Spleen (tissue), 7 donors: ENCODE results near the gene U2AF1L4.
A peak's percentile ranks its signal among the peaks of the same experiment; 100 is the strongest.

Source experiments
- CTCF ChIP-seq, 11 experiments: fragments of 200-600 bp in 7 of 11; fragments of 450-650 bp in 4 of 11; sonication (generic) in 4 of 11; IDR thresholded peaks in 8 of 11; conservative IDR thresholded peaks in 3 of 11; 1 replicate in 7 of 11; 2 replicates in 4 of 11; pipeline versions ENCODE4 v1.4.0 to v1.8.0; 2016 to 2021; ENCODE audit warnings: antibody characterized with exemption in 11 of 11, inconsistent platforms in 4 of 11, mild to moderate bottlenecking in 1 of 11
- POLR2A ChIP-seq, 3 donors: fragments of 450-650 bp; IDR thresholded peaks; one replicate each; pipeline ENCODE4 v1.5.1; 2017; ENCODE audit warnings: antibody characterized with exemption in 3 of 3, mild to moderate bottlenecking in 1 of 3
- POLR2AphosphoS5 ChIP-seq, 3 donors: sonication (generic); formaldehyde crosslinking; IDR thresholded peaks; one replicate each; pipeline ENCODE4 v1.5.1; 2017; ENCODE audit warnings: antibody characterized with exemption in 3 of 3
- donor health status: DM: no; HTN: no; CAD: no; lungs with moderate emphysema.
- donor health status: DM: no; HTN: no; CAD: no.
- donor health status: DM: no; HTN: no; CAD: no.

GRCh38 chr19:35722897-35723296 lies 22.3 kb downstream of the U2AF1L4 start:
- TF ChIP-seq CTCF (IDR thresholded peaks at IDR 0.05 in 8 of 11, conservative IDR thresholded peaks at IDR 0.05 in 3 of 11) (no peak), POLR2A (IDR thresholded peaks at IDR 0.05) (no peak), POLR2AphosphoS5 (IDR thresholded peaks at IDR 0.05) (peak in 1 of 3 donors; percentile 54)
